OCI-LY1 (cell line): ENCODE measurements around the gene FEM1A.

Experiments
- EZH2 ChIP-seq: fragments of 200-600 bp; sonication (generic), shearing (Covaris generic); IDR thresholded peaks from 2 replicates; pipeline ENCODE4 v1.8.0; 2017; ENCODE audit warnings: borderline replicate concordance, mixed run types, mild to moderate bottlenecking, antibody characterized with exemption, low read length, moderate library complexity, mixed read lengths
- TF ChIP-seq, protein P1 (sequence below): fragments of 200-600 bp; sonication (generic), shearing (Covaris generic); IDR thresholded peaks from 2 replicates; pipeline ENCODE4 v1.5.1; 2017; ENCODE audit warnings: mild to moderate bottlenecking, antibody characterized with exemption, low read length, moderate library complexity, mixed read lengths

DNA sequence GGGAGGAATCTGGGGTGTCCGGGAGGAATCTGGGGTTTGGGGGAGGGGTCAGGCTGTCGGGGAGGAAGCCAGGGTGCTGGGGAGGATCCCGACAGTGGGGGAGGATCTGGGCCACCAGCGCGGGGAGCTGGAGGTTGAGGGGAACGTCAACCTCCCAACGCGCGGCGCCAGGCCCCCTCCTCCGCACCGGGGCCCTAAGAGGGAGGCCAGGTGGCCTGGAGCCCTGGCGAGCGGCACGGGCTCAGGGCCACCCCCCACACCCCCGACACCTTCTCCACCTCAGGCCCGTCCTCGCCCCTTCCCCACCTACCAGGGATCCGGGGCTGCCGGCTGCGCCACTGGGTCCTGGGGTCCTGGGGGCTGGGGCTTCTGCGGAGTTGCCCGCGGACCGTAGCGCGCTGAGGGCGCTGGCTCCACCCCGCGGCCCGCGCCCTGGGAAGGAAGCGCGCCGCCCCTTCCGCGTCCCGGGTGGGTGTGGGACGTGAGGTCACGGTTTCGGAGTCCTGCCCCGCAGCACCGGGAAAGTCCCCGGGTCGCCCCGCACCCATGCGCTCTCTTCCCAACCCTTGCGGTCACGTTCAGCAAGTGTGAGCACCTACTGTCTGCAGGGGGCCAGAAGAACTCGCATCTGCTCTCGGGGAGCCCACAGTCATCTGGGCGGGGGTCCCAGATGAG lies 39.9 kb downstream of the FEM1A start, which contains the start of gene TICAM1:
- TF ChIP-seq, protein P1, sequence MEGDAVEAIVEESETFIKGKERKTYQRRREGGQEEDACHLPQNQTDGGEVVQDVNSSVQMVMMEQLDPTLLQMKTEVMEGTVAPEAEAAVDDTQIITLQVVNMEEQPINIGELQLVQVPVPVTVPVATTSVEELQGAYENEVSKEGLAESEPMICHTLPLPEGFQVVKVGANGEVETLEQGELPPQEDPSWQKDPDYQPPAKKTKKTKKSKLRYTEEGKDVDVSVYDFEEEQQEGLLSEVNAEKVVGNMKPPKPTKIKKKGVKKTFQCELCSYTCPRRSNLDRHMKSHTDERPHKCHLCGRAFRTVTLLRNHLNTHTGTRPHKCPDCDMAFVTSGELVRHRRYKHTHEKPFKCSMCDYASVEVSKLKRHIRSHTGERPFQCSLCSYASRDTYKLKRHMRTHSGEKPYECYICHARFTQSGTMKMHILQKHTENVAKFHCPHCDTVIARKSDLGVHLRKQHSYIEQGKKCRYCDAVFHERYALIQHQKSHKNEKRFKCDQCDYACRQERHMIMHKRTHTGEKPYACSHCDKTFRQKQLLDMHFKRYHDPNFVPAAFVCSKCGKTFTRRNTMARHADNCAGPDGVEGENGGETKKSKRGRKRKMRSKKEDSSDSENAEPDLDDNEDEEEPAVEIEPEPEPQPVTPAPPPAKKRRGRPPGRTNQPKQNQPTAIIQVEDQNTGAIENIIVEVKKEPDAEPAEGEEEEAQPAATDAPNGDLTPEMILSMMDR: no peak
- no peak for TF ChIP-seq EZH2
